SU-DHL-6 (cell line): ENCODE data around the gene TGM2.

Source experiments
- H2AFZ ChIP-seq: fragments of 200-600 bp; sonication (generic); 2 replicates; pipeline ENCODE4 v1.6.1; 2014; ENCODE audit warnings: low read depth, mild to moderate bottlenecking, moderate library complexity, mixed read lengths, antibody characterized with exemption, low read length; ENCODE audit not compliant: severe bottlenecking
- H3F3A ChIP-seq: fragments of 200-600 bp; shearing (Covaris generic); 2 replicates; pipeline ENCODE4 v1.6.0; 2016; ENCODE audit warnings: antibody characterized with exemption, mild to moderate bottlenecking; ENCODE audit not compliant: insufficient read depth
- H3K27ac ChIP-seq: fragments of 200-600 bp; sonication (generic); 2 replicates; pipeline ENCODE4 v1.5.1; 2016; ENCODE audit warnings: low read depth, mild to moderate bottlenecking, low read length, moderate library complexity, mixed read lengths
- H3K27me3 ChIP-seq: fragments of 200-600 bp; sonication (generic), shearing (Covaris generic); 2 replicates; pipeline ENCODE4 v1.6.0; 2014; ENCODE audit warnings: mild to moderate bottlenecking, low read length
- H3K36me3 ChIP-seq: fragments of 200-600 bp; sonication (generic); 2 replicates; pipeline ENCODE4 v1.6.1; 2014; ENCODE audit warnings: mild to moderate bottlenecking, low read length, mixed read lengths
- H3K4me2 ChIP-seq: fragments of 300-600, 200-600 bp; shearing (Covaris generic), sonication (generic); 2 replicates; pipeline ENCODE4 v1.6.0; 2014; ENCODE audit warnings: low read length, low read depth, mild to moderate bottlenecking; ENCODE audit not compliant: poor library complexity, severe bottlenecking
- H3K4me3 ChIP-seq: fragments of 200-600 bp; sonication (generic); 2 replicates; pipeline ENCODE4 v1.5.1; 2014; ENCODE audit warnings: antibody characterized with exemption, low read length, mild to moderate bottlenecking, mixed read lengths; ENCODE audit not compliant: insufficient read depth, poor library complexity, severe bottlenecking
- H3K79me2 ChIP-seq: fragments of 200-600 bp; sonication (generic); 2 replicates; pipeline ENCODE4 v1.6.1; 2014; ENCODE audit warnings: mild to moderate bottlenecking, low read length, moderate library complexity; ENCODE audit not compliant: insufficient read depth
- H3K9ac ChIP-seq: fragments of 200-600 bp; sonication (generic); 2 replicates; pipeline ENCODE4 v1.7.0; 2014; ENCODE audit warnings: mild to moderate bottlenecking, low read length
- H3K9me2 ChIP-seq: fragments of 200-600 bp; sonication (generic); replicated peaks from 2 replicates; pipeline ENCODE4 v1.6.1; 2014; ENCODE audit warnings: low read length; ENCODE audit not compliant: insufficient read depth
- H3K9me3 ChIP-seq: fragments of 200-600 bp; sonication (generic); 2 replicates; pipeline ENCODE4 v1.6.1; 2014; ENCODE audit warnings: low read length, mixed read lengths; ENCODE audit not compliant: insufficient read depth
- H4K20me1 ChIP-seq: fragments of 200-600 bp; sonication (generic); 2 replicates; pipeline ENCODE4 v1.6.1; 2014; ENCODE audit warnings: low read depth, mild to moderate bottlenecking, antibody characterized with exemption, low read length, moderate library complexity, mixed read lengths
- CTCF ChIP-seq: fragments of 200-600 bp; sonication (generic); IDR thresholded peaks from one replicate; pipeline ENCODE4 v1.5.1; 2017; ENCODE audit warnings: antibody characterized with exemption, mild to moderate bottlenecking, low read length, moderate library complexity; ENCODE audit not compliant: insufficient read depth, poor library complexity, severe bottlenecking
- EZH2phosphoT487 ChIP-seq: fragments of 200-600 bp; sonication (generic), shearing (Covaris generic); conservative IDR thresholded peaks from 2 replicates; pipeline ENCODE4 v1.6.1; 2018; ENCODE audit warnings: mild to moderate bottlenecking, antibody characterized with exemption, low read length, moderate library complexity, mixed read lengths

Gene TGM2

GRCh38 chr20:38209736-38210405 lies 44.8 kb upstream of the TGM2 start:
- Histone ChIP-seq H2AFZ (no peak overlapping the region), H3K79me2 (no peaks in the 10 kb centered on the region)
- TF ChIP-seq CTCF = no peak
- no peak for TF ChIP-seq EZH2phosphoT487

GRCh38 chr20:38209054-38209675 lies 44.1 kb upstream of the TGM2 start:
- H3K4me2 ChIP-seq = no peak overlapping the region
- no peak overlapping the region for H3K4me3 ChIP-seq
- no peaks in the 10 kb centered on the region for H3K9me2 ChIP-seq

More at GRCh38 chr20:38209736-38210405, 44.8 kb upstream of the TGM2 start:
- Histone ChIP-seq H3K27ac (no peak overlapping the region), H3K4me2 (no peak overlapping the region), H3K9ac (no peak overlapping the region), H3F3A (no peaks in the 10 kb centered on the region), H3K4me3 (no peak overlapping the region), H3K9me2 (no peaks in the 10 kb centered on the region), H3K9me3 (no peaks in the 10 kb centered on the region), H3K36me3 (no peaks in the 10 kb centered on the region), H4K20me1 (no peaks in the 10 kb centered on the region), H3K27me3 (no peaks in the 10 kb centered on the region)

GRCh38 chr20:38208523-38208922 lies 43.5 kb upstream of the TGM2 start:
- Histone ChIP-seq H3K79me2 (no peaks in the 10 kb centered on the region), H2AFZ (no peak overlapping the region)
- TF ChIP-seq CTCF = no peak
- TF ChIP-seq EZH2phosphoT487 = no peak

More at GRCh38 chr20:38209054-38209675, 44.1 kb upstream of the TGM2 start:
- Histone ChIP-seq H2AFZ (no peak overlapping the region), H3K36me3 (no peaks in the 10 kb centered on the region), H3K79me2 (no peaks in the 10 kb centered on the region), H3F3A (no peaks in the 10 kb centered on the region), H3K9ac (no peak overlapping the region), H4K20me1 (no peaks in the 10 kb centered on the region), H3K9me3 (no peaks in the 10 kb centered on the region), H3K27me3 (no peaks in the 10 kb centered on the region), H3K27ac (no peak overlapping the region)
- TF ChIP-seq EZH2phosphoT487 (no peak), CTCF (no peak)

More at GRCh38 chr20:38208523-38208922, 43.5 kb upstream of the TGM2 start:
- Histone ChIP-seq H3K4me3 (no peak overlapping the region), H4K20me1 (no peaks in the 10 kb centered on the region), H3K27ac (no peak overlapping the region), H3K9ac (no peak overlapping the region), H3K27me3 (no peaks in the 10 kb centered on the region), H3K4me2 (no peak overlapping the region), H3K9me2 (no peaks in the 10 kb centered on the region), H3K36me3 (no peaks in the 10 kb centered on the region), H3F3A (no peaks in the 10 kb centered on the region), H3K9me3 (no peaks in the 10 kb centered on the region)
